HUES64 (cell line): ENCODE results near the gene CGB1.

Experiments
- H3K27ac ChIP-seq: 2 replicates; pipeline ENCODE4 v1.7.0; 2013; ENCODE audit warnings: low read depth, low read length, inconsistent platforms
- H3K27me3 ChIP-seq: 2 replicates; pipeline ENCODE4 v1.6.1; 2013; ENCODE audit warnings: mild to moderate bottlenecking, low read length; ENCODE audit not compliant: insufficient read depth
- H3K36me3 ChIP-seq: 2 replicates; pipeline ENCODE4 v1.6.1; 2013; ENCODE audit warnings: mild to moderate bottlenecking, low read length; ENCODE audit not compliant: insufficient read depth
- H3K4me1 ChIP-seq: 2 replicates; pipeline ENCODE4 v1.6.1; 2013; ENCODE audit warnings: mild to moderate bottlenecking, low read length, moderate library complexity; ENCODE audit not compliant: insufficient read depth
- H3K4me3 ChIP-seq: 2 replicates; pipeline ENCODE4 v1.5.1; 2013; ENCODE audit warnings: mild to moderate bottlenecking, low read length, moderate library complexity
- H3K9ac ChIP-seq: 2 replicates; pipeline ENCODE4 v1.6.1; 2013; ENCODE audit warnings: mild to moderate bottlenecking, low read depth, low read length
- H3K9me3 ChIP-seq: 2 replicates; pipeline ENCODE4 v1.6.1; 2013; ENCODE audit warnings: low read depth, low read length; ENCODE audit not compliant: insufficient read depth
- WGBS: fragments of 150-250, 120-280 bp; methylation state at CpG from one replicate; pipeline ENCODE4 v1.1.7; 2013; ENCODE audit warnings: missing lambda C conversion rate; 5-methylcytosine and 5-hydroxymethylcytosine counted together

Gene CGB1

DNA sequence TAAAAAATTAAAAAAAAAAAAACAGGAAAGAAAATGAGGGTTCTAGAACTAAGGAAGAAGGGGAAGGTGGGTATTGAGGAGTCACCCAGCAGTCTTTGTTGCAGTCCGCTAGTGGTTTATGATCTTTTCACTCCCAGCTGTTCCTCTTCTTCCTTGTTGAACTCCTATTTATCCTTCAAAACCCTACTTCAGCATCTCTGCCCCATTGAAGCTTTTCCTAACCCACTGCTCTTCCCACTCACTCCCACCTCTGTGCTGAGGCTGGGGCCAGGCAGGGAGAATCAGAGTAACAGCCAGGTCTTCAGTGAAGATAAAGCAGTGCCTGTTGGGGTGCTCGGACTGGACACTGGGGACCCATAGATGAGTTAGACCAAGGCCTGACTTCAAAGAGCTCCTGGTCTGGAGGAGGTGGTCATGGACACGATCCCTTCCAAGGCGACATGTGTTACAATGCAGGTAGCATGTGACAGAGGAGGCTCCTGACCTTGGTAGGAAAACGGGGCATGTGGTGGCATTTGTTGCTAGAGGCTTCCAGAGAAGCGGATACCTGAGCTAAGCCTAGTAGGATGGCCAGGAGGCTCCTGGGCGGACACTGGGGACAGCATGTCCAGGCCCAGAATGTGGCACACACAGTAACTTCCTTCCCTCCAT is 31.6 kb downstream of the CGB1 start:
- H3K4me1 ChIP-seq: no peaks in the 10 kb centered on the region
- peaks cover 70% of the 10 kb centered on the region for H3K36me3 ChIP-seq

DNA sequence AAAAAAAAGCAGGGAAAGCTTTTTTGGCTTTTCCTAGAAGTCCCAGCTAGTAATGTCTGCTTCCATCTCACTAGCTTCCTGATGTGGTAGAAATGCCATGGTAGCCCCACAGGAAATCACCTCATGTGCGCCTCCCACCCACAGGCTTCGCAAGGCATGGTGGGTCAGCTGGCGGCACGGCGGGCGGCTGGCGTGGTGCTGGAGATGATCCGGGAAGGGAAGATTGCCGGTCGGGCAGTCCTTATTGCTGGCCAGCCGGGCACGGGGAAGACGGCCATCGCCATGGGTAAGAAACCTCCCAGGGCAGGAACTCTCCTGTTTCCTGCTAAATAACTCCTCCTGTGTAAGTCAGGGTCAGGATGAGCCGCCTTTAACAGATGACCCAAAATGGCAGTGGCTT is 32.6 kb downstream of the CGB1 start:
- H3K36me3 ChIP-seq: peaks cover 61% of the 10 kb centered on the region
- H3K27me3 ChIP-seq: no peaks in the 10 kb centered on the region
- no peak overlapping the region for H3K4me3 ChIP-seq
- no peaks in the 10 kb centered on the region for H3K9me3 ChIP-seq
- no peak overlapping the region for H3K27ac ChIP-seq
- 96% methylated on average over 15 of the region's 15 CpGs for WGBS
- H3K4me1 ChIP-seq: no peaks in the 10 kb centered on the region
- no peak overlapping the region for H3K9ac ChIP-seq

More for the DNA sequence above, 31.6 kb downstream of the CGB1 start:
- Histone ChIP-seq H3K27me3 (no peaks in the 10 kb centered on the region), H3K27ac (no peak overlapping the region), H3K4me3 (no peak overlapping the region), H3K9ac (no peak overlapping the region), H3K9me3 (no peaks in the 10 kb centered on the region)
- 94% methylated on average over 7 of the region's 7 CpGs for WGBS

DNA sequence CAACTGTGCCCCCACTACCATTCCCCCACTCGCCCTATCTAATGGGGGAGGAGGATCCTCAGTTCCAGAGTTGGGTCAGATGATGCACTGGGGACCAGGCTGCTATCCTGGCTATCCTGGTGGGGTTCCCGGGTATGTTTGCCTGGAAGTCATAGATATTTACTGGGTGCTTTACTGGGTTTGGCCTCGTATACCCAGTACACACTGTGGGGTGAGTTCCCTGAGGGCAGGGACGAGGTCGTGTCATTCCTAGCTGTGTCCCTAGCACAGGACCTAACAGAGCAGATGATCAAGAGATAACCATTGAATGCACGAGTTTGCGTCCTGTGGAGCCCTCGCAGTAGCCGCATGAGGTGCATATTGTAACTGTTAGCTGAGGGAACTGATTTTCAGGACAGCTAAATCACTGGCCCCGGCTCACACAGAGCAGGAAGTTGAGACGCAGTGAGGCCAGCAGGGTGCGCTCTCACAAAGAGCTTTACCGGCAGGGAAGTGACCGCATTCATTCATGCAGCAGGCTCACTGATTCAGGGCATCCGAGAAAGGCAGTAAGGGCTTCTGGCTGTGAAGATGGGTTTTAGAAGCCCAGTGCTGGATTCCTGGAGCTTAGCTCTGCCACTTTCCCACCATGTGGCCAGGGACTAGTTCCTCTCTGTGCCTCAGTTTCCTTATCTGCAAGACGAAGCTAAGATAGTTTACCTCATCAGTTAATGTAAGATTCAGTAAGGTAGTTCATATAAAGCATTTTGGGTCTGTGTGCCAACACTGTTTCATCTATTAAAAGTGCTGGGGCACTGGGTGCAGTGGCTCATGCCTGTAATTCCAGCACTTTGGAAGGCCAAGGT is 37.0 kb downstream of the CGB1 start:
- Histone ChIP-seq H3K27ac (peak overlapping the region; percentile 4; the same call in 1 of the 2 replicates), H3K4me1 (no peaks in the 10 kb centered on the region), H3K27me3 (no peaks in the 10 kb centered on the region), H3K4me3 (no peak overlapping the region), H3K9me3 (no peaks in the 10 kb centered on the region), H3K9ac (no peak overlapping the region), H3K36me3 (peaks cover 32% of the 10 kb centered on the region)
- WGBS: 49% methylated on average over 15 of the region's 16 CpGs

- H3K27me3 ChIP-seq: no peaks in the 10 kb centered on the region
- H3K27ac ChIP-seq: no peak overlapping the region
- 83% methylated on average over 5 of the region's 5 CpGs for WGBS
- H3K9ac ChIP-seq: no peak overlapping the region
- no peaks in the 10 kb centered on the region; the same call in 1 of the 2 replicates for H3K4me1 ChIP-seq
- no peak overlapping the region for H3K4me3 ChIP-seq
- H3K9me3 ChIP-seq: no peaks in the 10 kb centered on the region
- peaks cover 14% of the 10 kb centered on the region for H3K36me3 ChIP-seq
Observed at GRCh38 chr19:48997972-48998371, 38.7 kb downstream of the CGB1 start.

DNA sequence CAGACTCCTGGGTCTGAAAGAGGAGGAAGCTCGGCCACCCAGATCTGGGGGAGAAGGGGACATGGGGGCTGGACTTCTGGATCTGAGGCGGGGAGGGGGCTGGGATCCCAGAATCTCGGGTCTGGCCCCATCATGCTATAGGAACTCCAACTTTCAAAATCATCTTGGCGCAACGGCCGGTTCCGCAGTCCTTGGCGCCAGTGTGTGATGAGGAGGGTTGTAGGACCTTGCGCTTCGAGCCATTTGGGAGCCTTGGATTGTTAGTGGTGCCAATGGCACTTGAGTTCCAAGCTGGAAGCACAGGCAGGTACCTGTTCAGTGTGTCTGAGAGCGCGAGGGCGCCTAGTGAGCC is 42.7 kb downstream of the CGB1 start:
- Histone ChIP-seq H3K4me1 (no peaks in the 10 kb centered on the region; the same call in 1 of the 2 replicates), H3K36me3 (peaks cover 11% of the 10 kb centered on the region; the same call in 1 of the 2 replicates), H3K9me3 (no peaks in the 10 kb centered on the region), H3K4me3 (peak overlapping the region; percentile 80), H3K27me3 (no peaks in the 10 kb centered on the region), H3K9ac (peak overlapping the region; percentile 72), H3K27ac (no peak overlapping the region)
- WGBS: 2% methylated on average over 13 of the region's 13 CpGs

GRCh38 chr19:48993175-48994034 is 43.3 kb downstream of the CGB1 start, which contains the start of the genes GYS1 and RUVBL2:
Gene GYS1, minus strand, starts transcription at chr19:48993309. Its CDS starts 197 bp downstream, at chr19:48993112.
Gene RUVBL2, plus strand, starts transcription at chr19:48993887. Its CDS starts 25 bp downstream, at chr19:48993912.
- H3K27ac ChIP-seq: peak within 1 kb of the TSS; percentile 84
- H3K4me3 ChIP-seq: peak within 1 kb of the TSS; percentile 80
- H3K36me3 ChIP-seq: peaks cover 15% of the 10 kb centered on the region
- no peaks in the 10 kb centered on the region; the same call in 1 of the 2 replicates for H3K4me1 ChIP-seq
- H3K9ac ChIP-seq: peak within 1 kb of the TSS; percentile 73
- no peaks in the 10 kb centered on the region for H3K27me3 ChIP-seq
- H3K9me3 ChIP-seq: no peaks in the 10 kb centered on the region
- WGBS: under 1% methylated on average over 56 of the region's 56 CpGs

DNA sequence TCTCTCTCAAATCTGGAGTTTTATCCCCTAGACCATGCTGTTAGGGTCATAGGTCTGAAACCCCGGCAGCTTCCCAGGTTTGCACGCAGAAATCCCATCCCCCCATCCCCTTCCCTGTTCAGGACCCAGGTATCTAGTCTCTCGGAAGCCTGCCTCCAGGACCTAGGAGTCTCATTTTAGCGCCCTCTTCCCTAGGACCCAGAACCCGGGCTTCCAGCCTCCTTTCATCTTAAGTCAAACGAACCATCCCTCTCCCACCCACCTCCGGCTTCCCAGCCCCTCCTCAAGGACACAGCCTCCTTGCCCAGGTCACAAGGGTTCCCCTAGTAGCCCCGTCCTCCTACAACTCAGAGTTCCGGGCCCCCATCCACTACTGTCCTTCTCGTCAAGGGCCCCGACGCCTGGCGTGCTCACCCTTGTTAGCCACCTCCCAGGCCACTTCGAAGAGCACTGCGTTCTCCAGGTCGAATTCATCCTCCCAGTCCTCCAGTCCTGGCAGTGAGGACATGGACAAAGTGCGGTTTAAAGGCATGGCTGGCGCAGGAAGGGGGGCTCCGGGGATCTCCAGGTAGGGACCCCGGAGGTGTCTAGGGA is 44.0 kb downstream of the CGB1 start:
- Histone ChIP-seq H3K4me1 (no peaks in the 10 kb centered on the region; the same call in 1 of the 2 replicates), H3K27ac (peak overlapping the region; percentile 59; the same call in 1 of the 2 replicates), H3K4me3 (peak overlapping the region; percentile 80), H3K9me3 (no peaks in the 10 kb centered on the region), H3K9ac (peak overlapping the region; percentile 73), H3K36me3 (peaks cover 20% of the 10 kb centered on the region), H3K27me3 (no peaks in the 10 kb centered on the region)
- 1% methylated on average over 20 of the region's 20 CpGs for WGBS

GRCh38 chr19:48991873-48992580 is 44.7 kb downstream of the CGB1 start:
- Histone ChIP-seq H3K9ac (peak overlapping the region; percentile 73), H3K27ac (peak overlapping the region; percentile 4; the same call in 1 of the 2 replicates), H3K4me3 (peak overlapping the region; percentile 80), H3K9me3 (no peaks in the 10 kb centered on the region), H3K4me1 (no peaks in the 10 kb centered on the region; the same call in 1 of the 2 replicates), H3K27me3 (no peaks in the 10 kb centered on the region), H3K36me3 (peaks cover 24% of the 10 kb centered on the region)
- WGBS: 45% methylated on average over 8 of the region's 8 CpGs

GRCh38 chr19:48991011-48991609 is 45.6 kb downstream of the CGB1 start:
- no peaks in the 10 kb centered on the region for H3K9me3 ChIP-seq
- no peak overlapping the region for H3K27ac ChIP-seq
- WGBS: 95% methylated on average over 22 of the region's 22 CpGs
- no peak overlapping the region for H3K4me3 ChIP-seq
- H3K4me1 ChIP-seq: no peaks in the 10 kb centered on the region; the same call in 1 of the 2 replicates
- H3K9ac ChIP-seq: no peak overlapping the region
- H3K36me3 ChIP-seq: peaks cover 31% of the 10 kb centered on the region
- no peaks in the 10 kb centered on the region for H3K27me3 ChIP-seq
